Suppressor macrophage treated with lipopolysaccharide for 1 hour (primary cell): ENCODE results near the gene GOLGA8A.
"Not testable (repeated sequence)": the region's sequence is repeated elsewhere in the genome, so short reads cannot be mapped to it uniquely, and the experiment has no call there.

Source experiments
- DNase-seq, 3 donors: peaks; one replicate each; pipeline ENCODE4 v3.0.0-alpha.2; 2020 to 2022

The GOLGA8A gene, protein sequence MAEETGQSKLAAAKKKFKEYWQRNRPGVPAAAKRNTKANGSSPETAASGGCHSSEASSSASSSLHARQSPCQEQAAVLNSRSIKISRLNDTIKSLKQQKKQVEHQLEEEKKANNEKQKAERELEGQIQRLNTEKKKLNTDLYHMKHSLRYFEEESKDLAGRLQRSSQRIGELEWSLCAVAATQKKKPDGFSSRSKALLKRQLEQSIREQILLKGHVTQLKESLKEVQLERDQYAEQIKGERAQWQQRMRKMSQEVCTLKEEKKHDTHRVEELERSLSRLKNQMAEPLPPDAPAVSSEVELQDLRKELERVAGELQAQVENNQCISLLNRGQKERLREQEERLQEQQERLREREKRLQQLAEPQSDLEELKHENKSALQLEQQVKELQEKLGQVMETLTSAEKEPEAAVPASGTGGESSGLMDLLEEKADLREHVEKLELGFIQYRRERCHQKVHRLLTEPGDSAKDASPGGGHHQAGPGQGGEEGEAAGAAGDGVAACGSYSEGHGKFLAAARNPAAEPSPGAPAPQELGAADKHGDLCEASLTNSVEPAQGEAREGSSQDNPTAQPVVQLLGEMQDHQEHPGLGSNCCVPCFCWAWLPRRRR

DNA sequence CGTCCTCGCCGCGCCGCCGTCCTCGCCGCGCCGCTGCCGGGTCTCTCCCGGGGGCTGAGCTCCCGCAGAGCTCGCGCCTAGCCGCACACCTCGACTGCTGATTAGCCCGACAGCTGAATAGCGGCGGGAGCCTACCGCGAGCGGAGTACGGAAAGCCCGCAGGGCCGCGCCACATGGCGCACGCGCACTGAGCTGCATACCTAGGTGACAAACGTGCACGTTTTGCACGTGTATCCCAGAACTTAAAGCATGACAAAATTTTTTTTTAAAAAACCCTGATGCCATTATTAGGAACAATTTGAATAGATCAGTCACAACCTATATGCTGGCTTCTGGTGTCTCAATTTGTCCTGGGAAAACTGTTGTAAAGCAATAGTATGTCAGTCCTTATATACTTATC, at the start of gene GOLGA8A:
TSS of gene GOLGA8A (minus strand) at position 122 of the 400 bp plus-strand sequence. CDS start 48,117 bp downstream, outside the sequence.
- DNase-seq = peak; percentile 60 to 70 (median 68)

DNA sequence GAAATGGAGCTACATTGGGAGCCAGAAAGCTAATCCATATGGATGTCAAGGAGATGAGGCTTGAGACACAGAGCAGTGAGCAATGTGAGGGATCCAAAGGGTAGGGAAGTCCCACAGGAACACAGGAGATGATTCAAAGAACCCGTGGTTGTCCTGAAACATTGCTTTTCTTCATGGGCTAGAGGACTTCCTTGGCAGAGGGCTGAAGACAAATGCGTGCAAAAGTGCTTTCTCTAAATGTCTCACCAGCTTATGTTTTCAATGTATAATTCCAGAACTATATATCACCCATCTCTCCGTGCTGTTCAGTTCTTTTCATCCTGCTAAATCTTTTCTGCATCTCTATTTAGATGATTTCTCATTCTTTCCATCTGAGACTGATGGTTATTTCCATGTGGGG, 46.0 kb upstream of the GOLGA8A start:
- no peak for DNase-seq

DNA sequence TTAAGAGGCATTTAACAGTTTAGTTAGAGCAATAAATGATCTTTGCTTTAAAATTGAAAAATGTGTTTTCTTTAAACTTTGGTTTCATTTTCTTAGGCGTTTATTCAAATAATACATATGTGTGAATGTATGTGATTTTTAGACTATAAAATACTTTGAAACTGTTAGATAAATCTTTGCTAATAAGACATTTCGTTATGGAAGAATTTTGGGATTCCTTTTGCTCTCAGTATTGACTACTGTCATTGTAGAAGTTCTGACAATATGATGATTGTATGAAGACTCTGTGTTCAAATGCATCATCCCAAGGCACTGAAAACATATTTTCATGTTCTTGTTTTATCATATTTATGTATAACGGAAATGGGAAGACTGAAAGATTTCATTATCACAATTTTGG, 43.8 kb upstream of the GOLGA8A start:
- DNase-seq = no peak

DNA sequence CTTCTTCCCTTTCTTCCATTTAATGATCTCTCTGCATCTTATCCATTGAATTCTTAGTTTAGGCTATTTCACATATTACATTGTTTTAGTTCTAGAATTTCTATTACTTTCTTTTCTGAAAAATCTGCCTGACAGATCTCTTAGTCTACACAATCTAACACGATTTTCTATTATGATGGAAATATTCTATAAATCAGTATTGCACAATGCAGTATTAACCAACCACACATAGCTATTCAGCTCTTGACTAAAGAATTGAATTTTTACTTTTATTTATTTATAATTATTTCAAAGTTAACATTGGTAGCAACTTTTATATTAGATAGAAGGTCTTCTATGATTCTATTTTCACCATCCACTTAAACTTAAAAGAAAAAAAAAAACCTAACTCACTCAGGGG, 36.2 kb upstream of the GOLGA8A start:
- DNase-seq = no peak

DNA sequence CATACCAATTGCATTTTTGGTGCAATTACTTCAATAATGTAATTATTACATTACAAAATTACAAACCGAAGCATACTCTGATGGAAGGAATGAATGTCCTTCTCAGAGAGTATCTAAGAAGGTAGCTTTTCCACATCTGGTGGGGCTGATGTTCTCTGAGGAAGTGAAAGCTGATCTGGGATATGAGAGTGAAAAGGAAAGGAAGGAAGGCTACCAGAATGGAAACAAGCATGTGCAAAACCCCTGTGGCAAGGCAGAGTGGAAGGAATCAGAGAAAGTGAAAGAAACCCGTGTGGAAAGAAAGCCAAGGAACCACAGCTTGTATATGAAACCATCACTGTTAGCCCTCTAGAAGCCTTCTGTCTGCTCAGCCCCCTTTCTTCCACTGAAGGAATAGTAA, 35.3 kb upstream of the GOLGA8A start:
- DNase-seq = peak in 1 of 3 donors; percentile 5

DNA sequence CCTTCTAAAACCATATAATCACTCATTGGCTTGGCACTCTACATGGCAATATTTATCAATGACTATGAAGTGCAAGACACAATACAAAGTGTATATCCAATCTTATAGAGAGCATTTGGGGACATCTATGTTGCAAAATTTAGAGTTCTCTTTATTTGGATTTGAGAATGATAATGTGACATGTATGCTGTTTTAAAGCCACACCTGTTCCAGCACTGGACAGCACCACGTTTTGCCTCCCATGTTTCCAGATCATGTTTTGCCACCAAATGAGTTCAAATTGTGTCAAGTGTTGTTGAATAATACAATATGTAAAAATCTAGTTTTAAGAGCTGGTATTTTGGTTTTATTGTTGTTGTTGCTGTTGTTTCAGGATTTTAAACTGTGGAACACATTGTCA, 33.3 kb upstream of the GOLGA8A start:
- no peak for DNase-seq

DNA sequence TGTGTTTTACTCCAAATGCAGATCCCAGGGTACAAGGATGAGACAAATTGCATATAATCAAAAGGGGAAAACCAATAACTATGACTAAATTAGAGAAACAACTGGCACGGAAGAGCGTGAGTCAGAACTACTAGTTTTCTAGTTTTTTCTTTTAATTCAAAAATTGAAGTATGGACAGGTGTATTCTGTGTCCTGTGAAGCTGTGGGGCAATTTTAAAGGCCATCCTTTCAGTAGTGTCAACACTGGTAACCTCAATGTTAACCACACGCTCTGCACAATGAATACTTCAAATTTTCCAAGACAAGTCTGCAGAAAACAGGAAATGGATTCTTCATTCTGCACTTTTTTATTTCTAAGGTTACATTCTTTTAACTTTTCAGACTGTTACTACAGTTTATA, 32.5 kb upstream of the GOLGA8A start:
- DNase-seq = no peak

DNA sequence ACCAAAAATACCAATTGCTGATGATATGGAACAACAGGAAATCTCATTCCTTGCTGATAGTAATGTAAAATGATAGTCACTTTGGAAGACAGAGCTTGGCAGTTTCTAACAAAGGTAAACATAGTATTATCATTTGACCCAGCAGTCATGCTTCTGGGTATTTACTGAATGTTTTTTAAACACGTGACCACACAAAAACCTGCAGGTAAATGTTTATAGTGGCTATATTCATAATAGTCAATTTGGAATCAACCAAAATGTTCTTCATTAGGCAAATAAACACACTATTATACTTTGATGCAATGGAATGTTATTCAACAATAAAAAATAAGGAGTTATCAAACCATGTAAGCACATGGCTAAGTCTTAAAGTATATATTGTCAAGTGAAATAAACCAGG, 24.1 kb upstream of the GOLGA8A start:
- no peak for DNase-seq

DNA sequence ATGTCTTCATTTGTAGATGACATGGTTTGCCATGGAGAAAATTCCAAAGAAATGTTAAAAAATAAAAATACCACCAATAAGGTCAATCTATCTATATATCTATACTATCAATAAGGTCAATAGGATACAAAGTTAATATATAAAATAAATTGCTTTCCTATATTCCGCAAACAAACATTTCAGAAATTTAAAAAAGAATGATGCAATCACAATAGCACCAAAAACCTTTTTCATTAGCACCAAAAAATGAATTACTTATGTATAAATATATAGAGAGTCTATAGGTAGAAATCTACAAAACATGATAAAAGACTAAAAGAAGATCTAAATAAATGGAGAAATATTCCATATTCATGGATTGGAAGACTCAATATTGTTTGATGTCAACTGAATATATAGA, 22.8 kb upstream of the GOLGA8A start:
- no peak for DNase-seq

DNA sequence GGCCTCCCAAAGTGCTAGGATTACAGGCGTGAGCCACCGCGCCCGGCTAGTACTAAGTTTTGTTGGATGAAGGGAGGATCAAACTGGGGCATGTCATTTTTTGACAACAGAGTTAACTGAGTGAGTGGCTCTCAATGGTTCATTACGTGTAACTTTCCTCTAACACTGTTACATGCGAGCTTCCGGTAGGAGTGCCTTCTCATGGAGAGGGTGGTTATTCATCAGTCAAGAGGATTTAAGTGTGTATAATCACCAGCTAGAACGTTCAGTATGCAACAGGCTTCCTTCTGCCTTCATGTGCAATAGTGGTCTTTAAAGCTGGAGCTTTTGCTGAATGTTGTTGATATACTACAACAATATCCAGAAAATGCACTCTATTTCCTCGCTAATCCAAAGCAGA, 19.1 kb upstream of the GOLGA8A start:
- DNase-seq = no peak

DNA sequence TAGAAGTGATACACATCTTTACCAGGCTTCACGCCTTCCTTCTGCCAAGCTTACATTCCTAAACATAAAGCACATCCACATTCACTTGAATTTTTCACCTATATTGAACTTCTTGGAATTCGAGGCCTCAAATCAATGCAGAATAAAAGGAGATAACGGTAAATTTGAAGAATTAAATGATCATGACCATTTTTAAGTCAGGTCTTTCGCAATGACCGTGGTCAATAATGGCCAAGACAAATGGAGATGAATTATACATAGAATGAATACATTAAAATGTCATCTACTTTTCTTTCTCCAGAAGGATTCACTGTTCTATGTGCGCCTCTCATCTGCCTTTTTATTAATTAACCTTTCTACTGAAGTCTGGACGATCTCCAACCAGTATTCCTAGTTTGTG, 5.3 kb upstream of the GOLGA8A start:
- DNase-seq = no peak

DNA sequence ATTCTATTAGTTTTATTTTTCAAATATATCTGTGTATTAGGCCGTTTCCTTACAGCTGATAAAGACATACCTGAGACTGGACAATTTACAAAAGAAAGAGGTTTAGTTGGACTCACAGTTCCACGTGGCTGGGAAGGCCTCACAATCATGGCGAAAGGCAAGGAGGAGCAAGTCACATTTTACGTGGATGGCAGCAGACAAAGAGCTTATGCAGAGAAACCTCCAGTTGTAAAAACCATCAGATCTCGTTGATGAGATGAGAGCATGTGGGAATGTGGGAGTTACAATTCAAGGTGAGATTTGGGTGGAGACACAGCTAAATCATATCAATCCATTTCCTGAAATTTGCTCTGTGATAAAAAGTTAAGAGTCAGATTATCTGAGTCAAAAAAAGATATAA, 2.3 kb upstream of the GOLGA8A start:
- DNase-seq = no peak

DNA sequence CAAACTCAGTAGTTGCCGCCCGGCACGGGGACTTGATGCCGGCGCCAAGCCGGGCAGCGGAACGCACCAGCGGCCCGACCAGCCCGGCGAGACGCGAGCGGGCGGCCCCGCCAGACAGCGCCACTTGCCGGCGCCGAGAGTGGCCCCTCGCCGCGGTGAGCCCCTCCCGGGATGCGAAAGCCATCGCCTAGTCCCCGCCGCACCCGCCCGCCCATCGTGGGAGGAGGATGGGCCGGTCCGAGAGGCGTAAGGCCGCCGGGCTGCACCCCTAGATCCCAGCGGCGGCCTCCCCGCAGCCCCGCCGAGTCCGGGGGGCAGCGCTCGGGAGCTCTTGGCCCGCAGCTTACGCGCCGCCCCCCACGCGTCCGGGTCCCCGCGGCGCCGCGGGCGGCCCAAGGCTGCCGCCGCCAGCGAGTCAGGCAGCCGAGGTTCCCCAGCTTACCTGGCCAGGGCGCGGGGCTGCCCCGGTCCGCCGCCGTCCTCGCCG, 609 bp downstream of the GOLGA8A start:
- DNase-seq = peak; percentile 26 to 49 (median 41)

DNA sequence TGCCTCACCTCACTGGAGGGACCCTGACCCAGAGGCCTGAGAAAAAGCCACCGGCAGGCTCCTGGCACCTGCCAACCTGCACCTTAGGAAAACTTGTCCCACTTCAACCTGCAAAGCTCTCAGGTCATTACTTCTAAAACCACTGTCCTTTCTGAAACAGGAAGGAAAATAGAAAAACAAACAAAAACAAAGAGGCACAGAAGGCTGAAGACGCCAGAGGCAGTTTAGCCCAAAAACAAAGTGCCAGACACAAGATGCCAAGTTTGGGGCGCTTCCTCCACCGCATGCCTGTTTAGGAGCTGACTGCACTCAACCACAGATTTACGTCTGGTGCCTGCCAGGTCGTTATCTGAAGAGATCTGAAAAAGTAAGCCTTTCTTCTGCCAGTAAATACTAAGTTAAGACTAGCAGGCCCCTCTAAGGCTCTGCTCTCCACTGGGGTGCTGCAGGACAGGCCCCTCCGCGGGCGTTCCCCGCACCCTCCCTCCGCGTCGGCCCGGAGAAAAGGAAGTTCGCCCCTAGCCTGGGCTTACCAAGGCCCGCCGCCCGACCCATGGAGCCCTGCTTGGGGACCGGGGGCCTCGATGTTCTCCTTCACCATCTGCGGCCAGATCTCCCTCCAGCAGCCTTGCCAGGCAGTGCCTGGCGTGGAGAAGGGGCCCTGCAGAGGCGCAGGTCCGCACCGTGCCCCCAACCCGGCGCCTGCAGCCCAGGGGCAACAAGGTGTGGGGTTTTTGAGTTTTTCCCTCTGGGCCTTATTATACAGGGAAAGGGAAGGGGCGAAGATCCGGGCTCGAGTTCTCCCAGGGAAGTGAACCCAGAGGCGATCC, 1.3 kb downstream of the GOLGA8A start:
- DNase-seq = peak in 2 of 3 donors; percentile 20 to 28

DNA sequence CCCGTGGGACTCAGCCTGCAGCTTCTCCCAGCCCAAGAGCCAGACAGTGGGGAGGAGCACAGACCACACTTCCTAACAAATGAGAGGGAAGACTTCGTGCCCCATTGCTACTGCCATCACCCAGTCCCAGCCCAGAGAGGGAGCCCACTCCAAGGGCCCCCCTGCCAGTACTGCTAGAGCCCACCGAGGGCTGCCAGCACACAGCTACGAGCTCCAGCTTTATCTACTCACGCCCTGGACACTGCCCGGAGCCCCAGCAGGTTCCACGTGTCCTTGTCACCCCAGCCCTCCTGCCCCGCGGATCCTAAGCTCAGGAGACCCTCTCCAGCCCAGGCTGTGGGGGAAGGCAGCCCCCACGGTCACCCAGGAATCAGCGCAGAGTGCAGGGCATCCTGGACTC, 1.9 kb downstream of the GOLGA8A start:
- DNase-seq = no peak

DNA sequence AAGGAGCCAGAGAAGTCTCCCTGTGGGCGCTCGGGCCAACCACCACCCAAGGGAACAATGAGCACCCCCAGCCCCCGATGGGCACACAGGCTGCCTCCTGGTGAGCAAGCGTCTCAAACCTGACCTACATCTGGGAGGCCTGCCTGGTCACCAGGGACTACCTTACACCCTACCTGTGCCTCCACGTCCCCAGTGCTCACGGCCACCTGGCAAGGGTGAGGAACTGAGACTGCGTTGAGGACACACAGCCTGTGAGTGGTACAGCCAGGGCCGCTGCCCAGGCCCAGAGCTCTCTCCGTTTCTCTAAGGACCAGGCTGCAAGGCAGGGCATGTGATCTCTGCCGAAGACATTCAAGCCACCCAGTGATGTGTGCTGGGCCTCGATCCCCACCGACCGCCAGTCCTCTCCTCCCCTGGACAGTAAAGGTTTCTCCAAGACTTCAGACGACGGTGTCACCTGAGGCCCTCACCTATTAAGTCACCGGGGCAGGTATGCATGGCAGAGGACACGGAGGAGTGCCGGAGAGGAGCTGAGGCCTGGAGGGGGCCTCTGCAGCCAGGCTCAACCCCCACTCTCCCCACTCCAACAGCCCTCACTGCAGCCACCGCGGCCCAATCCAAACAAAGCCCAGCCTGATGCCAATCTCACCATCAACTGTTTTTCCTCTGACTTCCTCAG, 2.8 kb downstream of the GOLGA8A start:
- DNase-seq = no peak

DNA sequence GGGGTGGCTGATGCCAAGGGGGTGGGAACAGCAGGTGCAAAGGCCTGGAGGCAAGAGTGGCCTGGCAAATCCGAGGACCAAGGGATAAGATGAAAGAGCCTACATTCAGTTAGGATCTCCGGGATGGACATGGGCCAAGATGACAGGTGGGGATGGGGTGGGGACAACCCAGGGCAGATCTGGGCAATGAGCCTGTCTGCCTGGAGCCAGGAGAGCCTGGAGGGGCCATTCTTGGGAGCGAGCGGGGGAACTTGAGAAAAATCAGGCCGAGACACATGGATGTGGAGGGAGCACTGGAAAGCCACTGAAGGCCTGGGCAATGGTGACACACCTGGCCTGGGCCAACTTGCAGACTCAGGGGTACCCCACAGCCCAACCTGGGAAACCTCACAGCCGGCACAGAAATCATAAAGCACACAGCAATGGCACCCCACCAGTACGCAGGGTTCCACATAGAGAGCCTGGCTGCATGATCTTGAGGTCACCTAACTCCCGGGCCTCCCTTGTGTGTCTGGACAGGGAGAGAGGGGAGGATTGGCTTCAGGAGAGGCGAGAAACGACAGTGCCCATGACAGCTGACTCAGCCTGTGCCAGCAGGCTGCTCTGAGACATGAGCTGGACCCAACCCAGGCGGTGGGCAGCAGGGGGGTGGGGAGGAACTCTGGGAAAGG, 3.5 kb downstream of the GOLGA8A start:
- DNase-seq = not testable (repeated sequence)

DNA sequence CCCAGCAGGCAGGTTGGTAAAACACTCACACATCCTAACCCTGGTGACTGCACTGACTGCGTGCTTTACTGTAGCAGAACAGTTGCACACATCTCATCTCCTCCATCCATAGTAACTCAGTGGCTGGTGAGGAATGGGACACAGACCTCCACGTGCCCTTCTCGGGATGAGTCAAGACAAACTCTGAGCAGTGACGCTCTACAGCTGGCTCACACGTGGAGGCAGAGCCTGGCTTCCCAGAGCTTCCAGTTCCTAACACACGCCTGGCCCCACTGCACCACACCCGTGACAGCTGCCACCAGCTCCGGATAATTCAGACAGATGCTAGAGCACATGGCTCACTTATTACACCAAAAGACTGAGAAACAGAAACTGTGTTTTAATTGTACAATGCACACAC, 7.0 kb downstream of the GOLGA8A start:
- not testable (repeated sequence) for DNase-seq

DNA sequence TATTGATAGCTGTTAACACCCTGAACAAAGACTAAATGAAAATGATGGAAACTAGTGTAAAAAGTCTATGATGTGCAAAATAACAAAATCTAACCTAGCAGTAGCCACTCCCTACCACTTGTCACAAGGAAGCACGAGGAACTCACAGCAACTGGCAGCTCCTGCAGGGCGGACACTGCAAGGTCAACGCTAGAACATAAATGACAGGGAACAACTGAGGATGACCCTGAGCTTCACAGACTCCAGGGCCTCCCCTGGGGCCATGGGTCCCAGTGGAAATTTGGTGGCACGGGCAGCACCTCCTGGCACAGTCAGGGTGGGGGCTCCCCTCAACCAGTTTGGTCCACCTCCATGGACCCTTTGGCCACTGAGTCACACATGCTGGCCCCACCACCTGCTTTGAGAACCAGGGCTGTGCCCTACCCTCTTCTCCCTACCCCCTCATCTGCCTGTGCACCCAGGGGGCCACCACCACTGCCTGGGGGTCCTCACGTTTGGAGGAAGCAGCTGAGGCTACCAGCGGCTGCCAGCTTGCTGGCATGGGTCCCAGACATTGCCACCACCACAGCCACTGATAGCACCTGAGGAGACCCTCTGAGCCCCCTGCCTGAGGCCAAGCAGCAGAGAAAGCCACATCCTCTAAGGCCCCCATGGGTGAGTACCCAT, 14.1 kb downstream of the GOLGA8A start:
- not testable (repeated sequence) for DNase-seq

DNA sequence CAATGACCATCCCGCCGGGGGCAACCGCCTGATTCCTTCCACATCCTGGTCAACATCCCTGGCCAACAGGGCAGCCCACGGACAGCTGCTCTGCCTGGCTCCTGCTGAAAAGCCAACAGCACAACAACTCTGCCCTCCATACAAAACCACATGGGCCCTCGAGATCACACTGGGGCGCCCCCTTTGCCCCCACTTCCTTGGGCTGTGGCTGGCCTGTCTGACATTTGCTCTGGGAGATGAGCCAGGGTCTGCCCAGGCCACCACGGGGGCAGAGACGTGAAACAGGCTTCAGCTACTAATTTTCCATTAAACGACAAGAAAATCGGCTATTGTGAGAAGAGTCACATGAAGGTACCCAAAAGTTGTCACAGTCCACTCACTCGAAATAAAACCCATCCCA, 16.7 kb downstream of the GOLGA8A start:
- not testable (repeated sequence) for DNase-seq

DNA sequence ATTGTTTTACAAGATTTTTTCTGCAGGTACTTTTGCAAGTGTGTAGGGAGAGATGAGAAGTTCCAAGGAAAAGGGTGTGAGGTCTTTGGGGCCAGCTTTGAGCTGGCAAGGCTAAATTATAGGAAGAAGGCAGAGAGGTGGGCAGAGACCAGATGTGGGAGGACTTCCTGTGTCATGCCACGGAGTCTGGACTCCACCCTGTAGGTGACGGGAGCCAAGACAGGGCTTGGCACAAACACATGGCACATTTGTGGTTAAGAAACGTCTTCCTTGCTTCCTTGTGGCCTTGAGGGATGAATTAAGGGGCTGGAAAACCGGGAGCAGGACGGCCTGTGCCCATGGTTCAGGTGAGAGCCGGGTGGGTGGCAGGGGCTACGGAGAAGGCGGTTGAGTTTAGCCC, 19.2 kb downstream of the GOLGA8A start:
- DNase-seq = not testable (repeated sequence)

DNA sequence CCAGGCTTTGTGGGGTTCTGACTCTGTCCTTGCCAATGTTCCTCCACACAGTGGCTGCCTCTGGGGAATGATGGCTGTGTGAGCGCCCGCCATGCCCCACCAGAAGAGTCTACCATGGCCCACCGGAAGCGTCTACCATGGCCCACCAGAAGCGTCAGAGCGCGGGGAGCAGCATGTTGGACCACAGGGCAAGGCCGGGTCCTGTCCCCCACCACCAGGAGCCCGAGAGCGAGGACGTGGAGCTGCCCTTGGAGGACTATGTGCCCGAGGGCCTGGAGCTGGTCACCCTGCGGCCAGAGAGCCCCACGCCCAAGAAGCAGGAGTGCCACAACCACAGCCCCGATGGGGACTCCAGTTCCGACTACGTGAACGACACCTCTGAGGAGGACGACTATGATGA, 28.1 kb downstream of the GOLGA8A start:
- not testable (repeated sequence) for DNase-seq
